Occipital lobe (tissue), 2 donors: ENCODE measurements around the gene NEIL3. TPM values are rescaled to one million over a fixed set of nuclear protein-coding genes. Genes with fewer than 3 reads are reported as not detected.

Source experiments
- DNase-seq: peaks from one replicate; lab custom pipeline; 2025; lab: John Stamatoyannopoulos, UW
- total RNA-seq: library from RNA; depleted of rRNA; stranded (reverse); fragments of >200 nt; gene quantifications from one replicate; pipeline ENCODE4 v1.2.3, GENCODE V29; 2014

Gene NEIL3
- total RNA-seq, 1 donor from 2014 or later = 3.7 TPM

GRCh38 chr4:177367336-177367735, 57.7 kb downstream of the NEIL3 start:
- DNase-seq = no peak

GRCh38 chr4:177369372-177369771, 59.7 kb downstream of the NEIL3 start:
- DNase-seq = no peak

- DNase-seq = no peak
Observed at GRCh38 chr4:177371461-177371860, 61.8 kb downstream of the NEIL3 start.

- DNase-seq = no peak
Observed at GRCh38 chr4:177374966-177375365, 65.3 kb downstream of the NEIL3 start.

- DNase-seq = no peak
Observed at GRCh38 chr4:177375372-177375771, 65.7 kb downstream of the NEIL3 start.

GRCh38 chr4:177376024-177376423, 66.3 kb downstream of the NEIL3 start:
- no peak for DNase-seq

GRCh38 chr4:177380730-177381287, 71.1 kb downstream of the NEIL3 start:
- no peak for DNase-seq

- DNase-seq = no peak
Observed at GRCh38 chr4:177381762-177382310, 72.2 kb downstream of the NEIL3 start.

GRCh38 chr4:177384856-177385397, 75.3 kb downstream of the NEIL3 start:
- DNase-seq = no peak

GRCh38 chr4:177385576-177386277, 76.1 kb downstream of the NEIL3 start:
- no peak for DNase-seq

- DNase-seq = no peak
Observed at GRCh38 chr4:177386278-177386815, 76.7 kb downstream of the NEIL3 start.

GRCh38 chr4:177391287-177391686, 81.6 kb downstream of the NEIL3 start:
- DNase-seq = no peak

- DNase-seq = no peak
Observed at GRCh38 chr4:177391953-177392352, 82.3 kb downstream of the NEIL3 start.

GRCh38 chr4:177393236-177393635, 83.6 kb downstream of the NEIL3 start:
- no peak for DNase-seq

GRCh38 chr4:177396352-177396751, 86.7 kb downstream of the NEIL3 start:
- DNase-seq = no peak

- DNase-seq = no peak
Observed at GRCh38 chr4:177400030-177400429, 90.4 kb downstream of the NEIL3 start.

- no peak for DNase-seq
Observed at GRCh38 chr4:177401658-177402273, 92.1 kb downstream of the NEIL3 start.

GRCh38 chr4:177403746-177404145, 94.1 kb downstream of the NEIL3 start:
- DNase-seq = no peak

GRCh38 chr4:177404342-177404741, 94.7 kb downstream of the NEIL3 start:
- no peak for DNase-seq

GRCh38 chr4:177404986-177405385, 95.3 kb downstream of the NEIL3 start:
- no peak for DNase-seq

- DNase-seq = no peak
Observed at GRCh38 chr4:177405508-177405907, 95.8 kb downstream of the NEIL3 start.

GRCh38 chr4:177408023-177408422, 98.3 kb downstream of the NEIL3 start:
- DNase-seq = no peak
